ENCODE measurements around the gene TPX2.

The TPX2 gene, protein sequence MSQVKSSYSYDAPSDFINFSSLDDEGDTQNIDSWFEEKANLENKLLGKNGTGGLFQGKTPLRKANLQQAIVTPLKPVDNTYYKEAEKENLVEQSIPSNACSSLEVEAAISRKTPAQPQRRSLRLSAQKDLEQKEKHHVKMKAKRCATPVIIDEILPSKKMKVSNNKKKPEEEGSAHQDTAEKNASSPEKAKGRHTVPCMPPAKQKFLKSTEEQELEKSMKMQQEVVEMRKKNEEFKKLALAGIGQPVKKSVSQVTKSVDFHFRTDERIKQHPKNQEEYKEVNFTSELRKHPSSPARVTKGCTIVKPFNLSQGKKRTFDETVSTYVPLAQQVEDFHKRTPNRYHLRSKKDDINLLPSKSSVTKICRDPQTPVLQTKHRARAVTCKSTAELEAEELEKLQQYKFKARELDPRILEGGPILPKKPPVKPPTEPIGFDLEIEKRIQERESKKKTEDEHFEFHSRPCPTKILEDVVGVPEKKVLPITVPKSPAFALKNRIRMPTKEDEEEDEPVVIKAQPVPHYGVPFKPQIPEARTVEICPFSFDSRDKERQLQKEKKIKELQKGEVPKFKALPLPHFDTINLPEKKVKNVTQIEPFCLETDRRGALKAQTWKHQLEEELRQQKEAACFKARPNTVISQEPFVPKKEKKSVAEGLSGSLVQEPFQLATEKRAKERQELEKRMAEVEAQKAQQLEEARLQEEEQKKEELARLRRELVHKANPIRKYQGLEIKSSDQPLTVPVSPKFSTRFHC

DNA sequence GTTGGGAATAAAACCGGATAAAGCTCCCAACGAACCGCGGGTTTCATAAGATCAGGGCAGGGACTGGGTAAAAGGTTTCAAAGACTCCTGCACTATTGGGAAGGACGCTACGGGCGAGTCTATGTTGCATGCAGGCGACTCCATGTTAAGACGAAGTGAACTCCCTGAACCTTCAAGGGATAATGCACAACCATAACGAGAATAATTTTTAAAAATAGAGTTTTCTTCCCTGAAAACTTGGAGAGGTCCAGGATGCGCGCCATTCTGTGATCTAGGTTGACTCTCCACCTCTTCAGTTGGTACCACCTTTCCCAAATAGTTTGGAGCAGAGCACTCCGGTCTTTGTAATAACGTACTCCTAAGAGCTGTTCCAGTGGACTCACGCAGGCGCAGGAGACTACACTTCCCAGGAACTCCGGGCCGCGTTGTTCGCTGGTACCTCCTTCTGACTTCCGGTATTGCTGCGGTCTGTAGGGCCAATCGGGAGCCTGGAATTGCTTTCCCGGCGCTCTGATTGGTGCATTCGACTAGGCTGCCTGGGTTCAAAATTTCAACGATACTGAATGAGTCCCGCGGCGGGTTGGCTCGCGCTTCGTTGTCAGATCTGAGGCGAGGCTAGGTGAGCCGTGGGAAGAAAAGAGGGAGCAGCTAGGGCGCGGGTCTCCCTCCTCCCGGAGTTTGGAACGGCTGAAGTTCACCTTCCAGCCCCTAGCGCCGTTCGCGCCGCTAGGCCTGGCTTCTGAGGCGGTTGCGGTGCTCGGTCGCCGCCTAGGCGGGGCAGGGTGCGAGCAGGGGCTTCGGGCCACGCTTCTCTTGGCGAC is at the start of gene TPX2:
TPX2 (plus strand) TSS at position 562 of the 821 bp plus-strand sequence. CDS start 18,187 bp downstream, outside the sequence.
- DNase-seq (ENCODE audit: low read depth): peak; percentile 95

DNA sequence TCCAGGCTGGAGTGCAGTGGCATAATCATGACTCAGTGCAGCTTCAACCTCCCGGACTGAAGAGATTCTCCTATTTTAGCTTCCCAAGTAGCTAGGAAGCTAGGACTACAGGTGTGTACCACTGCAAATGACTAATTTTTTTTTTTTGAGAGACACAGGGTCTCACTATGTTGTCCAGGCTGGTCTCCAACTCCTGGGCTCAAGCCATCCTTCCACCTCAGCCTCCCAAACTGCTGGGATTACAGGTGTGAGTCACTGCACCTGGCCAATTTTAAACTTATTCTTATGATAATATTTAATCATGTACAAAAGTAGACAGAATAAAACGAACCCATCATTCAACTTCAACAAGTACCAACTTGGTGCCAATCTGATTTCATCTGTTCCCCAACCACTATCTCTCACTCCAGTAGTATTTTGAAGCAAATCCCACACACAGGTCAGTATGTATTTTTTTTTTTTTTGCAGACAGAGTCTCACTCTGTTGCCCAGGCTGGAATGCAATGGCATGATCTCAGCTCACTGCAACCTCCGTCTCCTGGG is 48.9 kb upstream of the TPX2 start:
- no peak for DNase-seq (ENCODE audit: low read depth)

DNA sequence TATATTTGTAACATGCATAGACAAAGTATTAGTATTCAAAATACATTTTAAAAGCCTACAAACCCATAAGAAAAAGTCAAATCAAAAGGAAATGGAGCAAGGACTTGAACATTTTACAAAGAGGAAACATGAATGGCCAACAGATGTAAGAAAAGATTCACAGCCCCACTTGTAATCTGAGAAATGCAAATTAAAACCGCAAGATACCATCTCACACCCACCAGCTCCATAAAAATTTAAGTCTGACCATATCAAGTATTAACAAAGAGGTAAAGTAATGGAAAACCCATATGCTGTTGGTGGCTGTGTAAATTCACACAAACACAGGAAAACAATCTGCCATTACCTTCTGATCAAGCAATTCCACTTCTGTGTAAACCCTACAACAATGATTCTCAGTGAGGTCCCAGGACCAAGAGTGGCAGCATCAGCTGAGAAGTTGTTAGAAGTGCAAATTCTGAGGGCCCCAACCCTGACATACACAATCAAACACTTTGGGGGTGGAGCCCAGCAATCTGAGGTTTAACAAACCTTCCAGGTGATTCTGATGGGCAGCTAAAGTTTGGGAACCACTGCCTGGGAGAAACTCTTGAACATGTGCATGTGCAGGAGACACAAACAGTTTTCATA is 47.3 kb upstream of the TPX2 start:
- peak; percentile 58 for DNase-seq (ENCODE audit: low read depth)

DNA sequence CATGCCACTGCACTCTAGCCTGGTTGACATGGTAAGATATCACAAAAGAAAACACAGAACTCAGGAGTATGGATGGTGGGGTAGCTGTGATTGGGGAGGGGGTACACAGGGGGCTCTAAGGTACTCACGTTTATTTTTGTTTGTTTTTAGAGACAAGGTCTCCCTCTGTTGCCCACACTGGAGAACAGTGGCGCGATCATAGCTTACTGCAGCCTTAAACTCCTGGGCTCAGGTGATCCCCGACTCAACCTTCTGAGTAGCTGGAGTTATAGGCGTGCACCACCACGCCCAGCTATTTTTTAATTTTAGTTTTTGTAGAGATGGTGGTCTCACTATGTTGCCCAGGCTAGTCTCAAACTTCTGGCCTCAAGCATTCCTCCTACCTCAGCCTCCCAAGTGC is 45.7 kb upstream of the TPX2 start:
- DNase-seq (ENCODE audit: low read depth): no peak

DNA sequence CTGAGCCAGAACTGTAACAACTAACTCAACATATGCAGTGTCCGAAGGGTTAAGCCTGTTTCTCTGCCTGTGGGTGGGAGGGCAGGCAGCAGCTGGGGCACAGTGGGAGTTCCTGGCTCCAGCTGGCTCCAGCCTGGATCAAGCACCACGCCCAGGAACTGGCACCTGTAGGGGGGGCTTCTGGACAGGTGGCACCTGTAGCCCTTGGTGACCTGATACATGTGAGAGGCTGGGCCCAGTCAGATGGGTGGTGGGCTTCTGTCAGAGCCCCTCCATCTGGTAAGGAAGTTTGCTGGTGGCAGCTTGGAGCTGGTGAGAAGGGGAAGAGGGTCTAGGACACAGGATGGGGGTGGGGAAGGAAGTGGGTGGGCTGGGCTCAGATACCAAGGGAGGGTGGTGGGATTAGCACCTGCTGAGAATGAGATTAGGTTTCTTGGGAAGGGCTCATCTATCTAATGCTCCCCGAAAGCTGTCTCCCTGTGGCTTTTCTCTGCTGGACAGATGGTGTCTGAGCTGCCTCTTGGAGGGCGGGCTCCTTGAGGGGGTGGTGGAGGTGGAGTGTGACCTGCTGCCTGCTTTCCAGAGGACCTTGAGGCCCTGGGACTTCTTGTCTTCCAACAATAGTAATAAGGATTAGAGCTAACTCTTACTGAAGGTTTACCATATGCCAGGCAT is 45.0 kb upstream of the TPX2 start:
- no peak for DNase-seq (ENCODE audit: low read depth)

DNA sequence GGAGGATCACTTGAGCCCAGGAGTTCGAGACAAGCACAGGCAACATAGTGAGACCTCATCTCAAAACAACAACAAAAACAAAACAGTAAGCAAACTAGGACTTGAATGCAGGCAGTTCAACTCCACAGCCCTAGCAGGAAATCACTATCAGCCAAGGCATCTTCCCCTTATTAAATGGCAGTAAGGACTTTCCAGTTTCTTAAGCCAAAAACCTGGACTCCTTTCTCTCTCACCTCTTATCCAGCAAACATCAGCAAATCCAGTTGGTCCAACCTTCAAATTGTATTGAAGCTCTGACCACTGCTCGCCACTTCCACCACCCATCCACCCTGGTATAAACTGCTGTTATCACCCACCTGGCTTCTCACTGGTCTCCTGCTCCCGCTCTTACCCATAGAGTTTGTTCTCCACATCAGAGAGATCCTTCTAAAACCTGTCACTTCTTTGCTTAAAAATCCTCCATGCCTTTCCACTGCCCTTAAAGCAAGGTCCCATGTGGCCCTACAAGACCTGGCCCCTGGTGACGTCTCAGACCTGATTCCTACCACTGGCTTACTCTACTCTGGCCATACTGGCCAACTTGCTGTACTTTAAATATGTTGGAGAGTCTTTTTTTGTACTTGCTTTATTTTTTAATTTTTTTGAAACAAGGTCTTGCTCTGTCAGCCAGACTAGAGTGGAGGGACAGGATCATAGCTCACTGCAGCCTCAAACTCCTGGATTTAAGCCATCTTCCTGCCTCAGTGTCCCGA is 44.1 kb upstream of the TPX2 start:
- no peak for DNase-seq (ENCODE audit: low read depth)

DNA sequence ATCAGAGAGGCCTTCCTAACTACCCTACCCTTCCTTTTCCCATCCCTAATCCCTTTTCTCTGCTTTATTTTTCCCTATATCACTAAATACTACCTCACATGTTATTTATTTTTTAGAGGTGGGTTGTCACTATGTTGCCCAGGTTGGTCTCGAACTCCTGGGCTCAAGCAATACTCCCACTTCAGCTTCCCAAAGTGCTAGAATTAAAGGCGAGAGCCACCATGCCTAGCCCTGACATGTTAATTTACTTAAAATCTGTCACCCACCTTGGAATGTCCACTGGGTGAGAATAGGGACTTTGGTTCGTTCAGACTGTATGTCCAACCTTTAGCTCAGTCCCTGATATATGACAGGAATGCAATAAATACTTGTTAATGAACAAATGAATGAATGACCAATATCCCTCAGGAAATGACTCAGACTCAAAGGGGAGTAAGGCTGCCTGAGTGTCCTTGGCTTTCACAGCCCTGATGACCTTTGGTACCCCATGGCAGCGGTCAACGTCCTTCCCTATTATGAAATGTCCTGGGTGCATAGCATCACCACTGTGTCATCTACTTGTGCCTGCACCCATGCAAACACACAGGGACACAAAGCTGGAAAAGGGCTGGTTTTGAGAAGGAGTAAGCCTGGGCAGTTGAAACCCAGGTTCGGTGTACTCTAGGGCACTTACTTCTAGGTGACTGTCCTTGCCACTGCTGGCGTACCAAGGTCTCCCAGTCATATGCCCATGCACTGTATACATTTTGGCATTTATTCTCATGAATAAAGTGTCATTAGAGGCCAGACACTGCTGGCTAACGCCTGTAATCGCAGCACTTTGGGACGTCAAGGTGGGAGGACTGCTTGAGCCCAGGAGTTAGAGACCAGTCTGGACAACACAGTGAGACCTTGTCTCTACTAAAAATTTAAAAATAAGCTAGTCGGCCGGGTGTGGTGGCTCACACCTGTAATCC is 43.0 kb upstream of the TPX2 start:
- DNase-seq (ENCODE audit: low read depth): peak; percentile 87

DNA sequence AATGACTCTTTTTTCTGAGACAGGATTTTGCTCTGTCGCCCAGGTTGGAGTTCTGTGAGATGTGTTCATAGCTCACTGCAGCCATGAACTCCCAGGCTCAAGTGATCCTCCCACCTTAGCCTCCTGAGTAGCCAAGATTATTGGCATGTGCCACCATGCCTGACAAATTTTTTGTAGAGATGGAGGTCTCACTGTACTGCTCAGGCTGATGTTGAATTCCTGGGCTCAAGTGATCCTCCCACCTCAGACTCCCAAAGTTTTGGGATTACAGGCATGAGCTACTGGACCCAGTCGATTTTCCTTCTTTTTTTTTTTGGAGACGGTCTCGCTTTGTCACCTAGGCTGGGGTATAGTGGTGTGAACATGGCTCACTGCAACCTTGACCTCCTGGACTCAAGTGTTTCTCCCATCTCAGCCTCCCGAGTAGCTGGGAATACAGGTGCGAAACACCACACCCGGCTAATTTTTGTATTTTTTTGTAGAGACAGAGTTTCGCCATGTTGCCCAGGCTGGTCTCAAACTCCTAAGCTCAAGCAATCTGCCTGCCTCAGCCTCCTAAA is 40.8 kb upstream of the TPX2 start:
- DNase-seq (ENCODE audit: low read depth): no peak

DNA sequence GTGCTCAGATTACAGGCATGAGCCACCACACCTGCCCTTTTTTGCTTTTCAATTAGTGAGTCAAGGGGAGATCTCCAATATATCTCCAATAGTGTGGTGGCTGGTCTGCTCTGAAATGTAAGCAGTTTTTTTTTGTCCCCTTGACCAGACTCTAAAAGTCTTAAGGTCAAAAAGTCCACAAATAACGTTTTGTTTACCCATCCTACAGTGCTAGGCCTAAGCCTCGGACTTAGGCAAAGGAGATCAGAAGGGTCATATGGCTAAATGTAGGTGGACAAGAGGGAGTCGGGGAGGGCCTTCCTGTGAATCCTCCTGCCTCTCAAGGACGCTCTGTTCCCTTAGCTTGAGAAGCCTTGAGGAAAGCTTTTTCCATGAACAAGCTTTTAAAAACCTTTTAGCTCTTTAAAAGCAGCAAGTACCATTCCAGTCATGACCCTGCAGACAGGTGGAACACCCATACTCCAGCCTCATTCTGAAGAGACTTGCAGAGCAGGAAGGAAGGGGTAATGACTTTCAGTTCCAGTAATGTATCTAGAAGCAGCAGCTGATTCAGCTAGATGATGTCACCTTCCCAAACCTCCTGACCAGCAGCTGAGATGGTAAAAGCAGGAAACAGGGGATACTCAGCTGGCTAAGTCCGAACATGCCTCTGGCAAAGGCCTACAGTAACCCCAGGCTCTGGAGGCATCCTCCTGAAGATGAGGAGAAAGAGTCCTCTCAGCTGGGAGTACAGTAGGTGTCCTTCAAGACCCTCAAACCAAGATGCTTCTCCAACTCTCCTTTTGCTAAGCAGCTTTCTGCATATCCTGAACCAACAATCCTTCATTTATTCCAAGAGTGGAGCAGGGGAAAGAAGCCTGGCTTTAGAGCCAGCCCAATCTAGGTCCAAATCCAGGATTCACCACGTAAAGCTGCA is 40.0 kb upstream of the TPX2 start:
- peak; percentile 88 for DNase-seq (ENCODE audit: low read depth)

DNA sequence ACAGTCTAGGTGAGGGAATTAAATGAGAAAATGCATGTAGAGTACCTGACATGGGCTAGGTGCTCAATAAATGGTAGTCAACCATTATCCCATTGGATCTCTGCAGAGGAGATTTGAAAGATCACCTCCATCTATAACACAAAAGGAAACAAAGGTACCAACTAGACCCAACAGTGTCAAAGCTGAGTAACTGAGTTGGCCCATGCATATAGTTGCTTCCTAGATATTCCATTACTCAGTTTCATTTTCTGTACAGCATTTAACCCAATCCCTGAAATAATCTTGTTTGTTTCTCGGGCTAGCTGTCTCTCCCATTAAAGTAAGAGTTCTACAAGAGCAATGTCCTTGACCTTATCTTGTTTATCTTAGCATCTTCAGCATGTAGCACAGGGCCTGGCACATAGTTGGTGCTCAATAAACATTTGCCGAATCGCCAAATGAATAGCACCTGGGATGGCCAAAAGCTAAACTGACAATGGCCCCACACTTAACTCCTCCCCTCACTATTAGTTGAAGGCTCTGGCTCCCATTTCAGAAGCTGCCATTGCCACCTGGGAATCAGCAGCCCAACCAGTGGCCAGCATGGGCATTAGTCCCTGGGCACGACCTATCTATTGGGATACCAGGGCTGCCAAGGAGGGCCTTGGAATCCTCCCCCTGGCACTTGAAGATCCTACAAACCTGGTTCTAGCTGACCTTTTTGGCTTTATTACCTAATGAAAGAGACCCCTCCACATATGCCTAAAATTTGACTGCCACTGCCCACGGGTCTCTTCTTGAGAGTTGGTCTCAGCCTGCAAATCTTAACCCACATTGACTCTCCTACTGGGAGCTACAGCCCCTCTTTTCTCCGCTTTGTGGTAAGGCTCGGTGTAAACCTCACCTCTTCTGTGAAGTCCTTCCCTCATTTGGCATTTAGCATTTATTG is 39.0 kb upstream of the TPX2 start:
- no peak for DNase-seq (ENCODE audit: low read depth)

DNA sequence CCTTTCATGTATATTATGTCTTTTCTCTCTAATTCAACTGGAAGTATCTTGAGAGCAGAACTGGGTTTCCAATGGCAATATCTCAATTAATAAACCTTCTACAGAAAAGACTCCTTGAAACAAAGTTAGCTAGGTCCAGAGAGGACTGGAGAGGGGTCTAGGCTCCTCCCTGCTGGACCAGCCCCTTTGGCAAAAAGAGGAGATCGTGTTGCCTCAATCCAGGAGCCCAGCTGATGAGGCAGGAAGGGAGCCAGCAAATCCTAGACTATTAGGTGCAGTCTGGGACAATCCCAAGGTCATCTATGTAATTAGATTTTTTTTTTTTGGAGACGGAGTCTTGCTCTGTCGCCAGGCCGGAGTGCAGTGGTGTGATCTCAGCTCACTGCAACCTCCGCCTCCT is 38.3 kb upstream of the TPX2 start:
- no peak for DNase-seq (ENCODE audit: low read depth)

DNA sequence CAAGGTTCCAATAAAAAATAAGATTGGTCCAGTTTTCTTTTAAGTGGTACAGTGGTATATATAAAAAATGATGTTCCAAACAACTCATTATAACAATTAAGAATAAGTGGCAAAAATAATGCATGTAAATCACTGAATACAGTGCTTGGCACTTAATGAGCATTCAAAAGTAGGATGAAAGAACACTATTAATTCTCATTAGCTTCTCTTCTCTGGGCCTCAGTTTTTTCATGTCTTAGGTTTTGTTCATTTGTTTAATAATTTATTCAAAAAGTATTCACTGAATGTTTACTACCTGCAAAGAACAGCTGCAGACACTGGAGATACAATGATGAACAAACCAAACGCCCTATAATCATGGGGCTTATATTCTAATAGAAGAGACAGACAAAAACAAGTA is 37.5 kb upstream of the TPX2 start:
- DNase-seq (ENCODE audit: low read depth): no peak

DNA sequence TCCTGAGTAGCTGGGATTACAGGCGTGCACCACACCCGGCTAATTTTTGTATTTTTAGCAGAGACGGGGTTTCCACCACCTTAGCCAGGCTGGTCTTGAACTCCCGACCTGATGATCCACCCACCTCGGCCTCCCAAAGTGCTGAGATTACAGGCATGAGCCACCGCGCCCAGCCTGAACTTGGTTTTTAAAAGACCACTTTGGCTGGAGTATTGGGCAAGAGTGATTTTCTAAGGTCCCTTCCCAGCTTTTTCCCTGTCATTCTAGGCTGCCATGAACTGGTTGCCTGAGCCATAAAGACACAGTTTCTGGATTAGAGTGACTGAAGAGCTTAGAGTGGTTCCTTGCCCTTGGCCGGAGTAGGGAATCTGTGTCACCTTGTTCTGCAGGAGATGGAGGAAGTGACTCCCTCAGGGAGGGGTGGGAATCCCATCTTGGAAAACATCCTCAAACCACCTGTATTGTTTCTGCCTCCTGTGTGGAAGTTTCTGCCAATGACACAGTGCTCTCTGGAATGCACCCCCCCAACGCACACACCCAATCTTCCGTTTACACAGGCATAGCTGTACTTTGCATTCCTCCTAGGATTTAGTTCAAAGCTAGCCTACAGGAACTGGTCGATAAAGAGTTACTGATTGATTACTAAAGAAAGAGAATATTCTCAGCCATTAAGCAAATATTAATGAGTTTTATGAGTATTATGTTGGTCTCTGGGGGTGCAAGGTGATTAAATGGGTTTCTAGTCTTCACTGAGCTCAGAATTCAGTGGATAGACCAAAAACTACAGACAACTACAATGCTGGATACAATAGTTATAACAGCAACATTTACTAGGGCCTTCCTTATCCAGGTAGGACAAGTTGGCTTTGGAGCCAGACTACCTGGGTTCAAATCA is 34.6 kb upstream of the TPX2 start:
- DNase-seq (ENCODE audit: low read depth): no peak

DNA sequence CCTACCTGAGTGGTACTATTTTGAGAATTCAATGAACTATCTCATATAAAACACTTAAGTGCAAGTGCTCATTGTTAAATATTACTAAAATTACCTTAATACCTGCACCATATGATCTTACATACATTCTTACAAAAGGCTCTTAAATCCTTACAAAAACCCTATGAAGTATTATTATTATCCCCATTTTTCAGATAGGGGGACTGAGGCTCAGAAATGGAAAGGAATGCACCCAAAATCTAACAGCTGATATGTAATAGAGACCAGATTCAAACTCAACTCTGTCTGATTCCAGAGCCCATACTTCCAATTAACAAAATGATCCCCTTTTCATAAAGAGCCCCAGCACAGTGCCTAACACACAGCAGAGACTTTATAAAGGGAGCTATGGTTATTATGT is 33.9 kb upstream of the TPX2 start:
- no peak for DNase-seq (ENCODE audit: low read depth)
